Femur (tissue), 1 donor: ENCODE data around the gene ZNF385A.
A peak's percentile ranks its signal among the peaks of the same experiment; 100 is the strongest.
"Not testable (repeated sequence)": the region's sequence is repeated elsewhere in the genome, so short reads cannot be mapped to it uniquely, and the experiment has no call there.

Experiments
- DNase-seq: peaks from one replicate; pipeline ENCODE4 v3.0.0-alpha.2; 2017

ZNF385A gene

DNA sequence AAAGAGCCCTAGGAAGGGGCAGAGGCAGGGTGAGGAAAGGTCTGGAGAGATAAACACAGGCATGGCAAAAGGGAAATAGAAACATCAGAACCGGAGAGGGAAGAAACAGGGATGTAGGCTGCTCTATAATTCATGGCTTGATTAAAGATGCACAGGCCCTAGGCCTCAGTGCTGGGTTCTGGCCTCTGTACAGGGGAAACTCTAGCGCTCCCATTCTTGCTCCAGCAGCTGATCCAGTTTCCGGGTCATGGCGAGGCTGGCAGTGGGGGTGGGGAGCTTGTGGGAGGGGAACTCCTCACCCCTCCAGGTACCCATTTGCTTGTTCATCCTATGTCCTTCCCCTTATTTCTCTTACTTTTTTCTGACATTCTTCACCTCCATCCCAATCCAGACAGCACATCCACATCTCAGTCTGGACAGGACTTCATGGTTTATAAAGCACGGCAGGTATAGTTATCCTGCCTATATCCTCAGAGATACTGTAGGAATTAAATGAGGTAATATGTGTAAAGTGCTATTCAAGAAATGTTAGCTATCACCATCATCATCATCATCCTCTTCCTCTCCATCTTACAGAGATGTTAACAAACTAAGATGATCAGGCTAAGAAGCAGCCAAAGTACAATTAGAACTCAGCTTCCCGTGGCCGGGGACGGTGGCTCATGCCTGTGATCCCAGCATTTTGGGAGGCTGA is 12.3 kb downstream of the ZNF385A start:
- no peak for DNase-seq

DNA sequence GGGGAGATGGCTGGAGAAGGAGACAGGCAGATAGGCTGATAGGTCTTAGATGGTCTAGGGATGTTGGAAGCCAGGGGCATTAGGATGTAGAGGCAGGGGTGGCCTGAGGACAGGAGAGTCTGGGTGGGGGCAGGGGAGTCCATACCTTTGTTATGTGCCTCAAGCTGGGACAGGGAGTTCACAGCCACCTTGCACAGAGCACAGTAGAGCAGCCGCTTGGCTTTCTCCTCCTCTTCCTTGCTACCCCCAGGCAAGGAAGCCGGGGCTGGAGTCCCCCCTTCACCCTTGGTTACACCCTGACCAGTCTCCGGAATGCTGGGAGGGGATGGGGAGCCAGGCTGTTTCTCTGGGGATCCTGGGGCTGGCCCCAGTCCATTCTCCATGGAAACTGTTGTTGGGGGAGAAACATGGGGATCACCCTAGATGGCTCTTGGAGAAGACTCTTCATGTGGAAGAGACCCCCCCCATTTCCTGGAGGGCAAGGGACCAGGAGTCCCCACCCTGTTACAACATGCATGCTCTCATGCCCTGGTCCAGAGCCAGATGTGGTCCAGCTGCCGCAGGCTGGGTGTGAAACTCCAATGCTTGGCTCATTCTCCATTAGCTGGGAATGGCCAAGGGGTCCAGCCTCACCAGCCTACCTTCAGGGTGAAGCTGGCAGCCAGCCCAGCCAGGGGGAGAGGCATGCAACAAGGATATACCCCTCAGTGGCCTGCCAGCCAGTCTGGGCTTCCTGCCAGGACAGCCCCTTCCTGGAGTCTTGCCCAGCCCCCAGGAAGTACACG is 13.0 kb downstream of the ZNF385A start:
- DNase-seq: peak; percentile 82

DNA sequence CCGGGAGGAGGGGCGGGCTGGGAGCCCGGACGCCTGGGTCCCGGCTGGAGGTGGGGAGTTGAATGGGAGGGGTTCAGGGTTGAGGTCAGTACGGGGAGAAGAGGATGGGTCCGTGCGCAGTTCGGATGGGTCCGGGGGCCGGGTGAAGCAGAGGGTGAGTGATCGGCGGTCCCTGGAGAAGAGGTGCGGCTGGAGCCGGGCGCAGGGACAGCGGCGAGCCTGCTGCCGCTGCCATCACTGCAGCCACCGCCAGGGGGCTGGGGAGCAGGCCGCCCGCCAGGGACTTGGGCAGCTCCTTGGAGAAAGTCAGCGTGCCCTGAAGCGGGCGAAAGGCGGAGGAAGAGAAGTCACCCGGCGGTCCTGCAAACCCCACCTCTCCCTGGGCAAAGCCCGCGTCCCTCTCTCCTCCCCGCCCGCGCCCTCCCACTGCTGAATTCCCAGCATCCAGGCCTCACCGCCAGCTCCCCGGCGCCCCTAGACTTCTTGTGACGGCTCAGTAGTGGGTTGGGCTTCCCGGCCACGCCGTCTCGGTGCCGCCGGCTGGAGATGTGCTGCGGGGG is 14.3 kb downstream of the ZNF385A start:
- DNase-seq: peak; percentile 90

DNA sequence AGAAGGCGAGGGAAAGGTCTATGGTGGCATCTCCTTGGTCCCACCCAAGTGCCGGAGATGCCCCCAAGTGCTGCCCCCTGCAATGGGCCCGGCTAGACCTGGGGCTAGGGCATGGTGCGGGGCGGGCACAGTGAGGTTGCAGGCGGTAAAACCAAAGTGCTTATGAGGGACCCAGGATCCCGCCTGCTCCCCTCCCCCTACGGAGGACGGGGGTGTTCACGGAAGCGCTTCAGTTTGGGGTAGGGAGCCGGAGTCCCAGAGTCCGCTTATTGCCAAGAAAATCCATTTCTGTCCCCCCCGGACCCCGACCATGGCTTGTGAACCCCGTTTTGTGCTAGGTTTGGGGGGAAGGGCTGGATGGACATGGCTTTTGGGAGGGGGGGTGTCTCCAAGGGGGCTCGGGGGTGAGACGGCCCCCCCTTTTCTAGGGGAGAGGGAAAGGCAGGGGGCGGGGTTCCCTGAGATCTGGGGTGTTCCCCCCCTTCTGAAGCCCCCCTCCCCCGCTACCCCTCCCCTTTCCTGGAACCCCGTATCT is 14.9 kb downstream of the ZNF385A start:
- peak; percentile 58 for DNase-seq

DNA sequence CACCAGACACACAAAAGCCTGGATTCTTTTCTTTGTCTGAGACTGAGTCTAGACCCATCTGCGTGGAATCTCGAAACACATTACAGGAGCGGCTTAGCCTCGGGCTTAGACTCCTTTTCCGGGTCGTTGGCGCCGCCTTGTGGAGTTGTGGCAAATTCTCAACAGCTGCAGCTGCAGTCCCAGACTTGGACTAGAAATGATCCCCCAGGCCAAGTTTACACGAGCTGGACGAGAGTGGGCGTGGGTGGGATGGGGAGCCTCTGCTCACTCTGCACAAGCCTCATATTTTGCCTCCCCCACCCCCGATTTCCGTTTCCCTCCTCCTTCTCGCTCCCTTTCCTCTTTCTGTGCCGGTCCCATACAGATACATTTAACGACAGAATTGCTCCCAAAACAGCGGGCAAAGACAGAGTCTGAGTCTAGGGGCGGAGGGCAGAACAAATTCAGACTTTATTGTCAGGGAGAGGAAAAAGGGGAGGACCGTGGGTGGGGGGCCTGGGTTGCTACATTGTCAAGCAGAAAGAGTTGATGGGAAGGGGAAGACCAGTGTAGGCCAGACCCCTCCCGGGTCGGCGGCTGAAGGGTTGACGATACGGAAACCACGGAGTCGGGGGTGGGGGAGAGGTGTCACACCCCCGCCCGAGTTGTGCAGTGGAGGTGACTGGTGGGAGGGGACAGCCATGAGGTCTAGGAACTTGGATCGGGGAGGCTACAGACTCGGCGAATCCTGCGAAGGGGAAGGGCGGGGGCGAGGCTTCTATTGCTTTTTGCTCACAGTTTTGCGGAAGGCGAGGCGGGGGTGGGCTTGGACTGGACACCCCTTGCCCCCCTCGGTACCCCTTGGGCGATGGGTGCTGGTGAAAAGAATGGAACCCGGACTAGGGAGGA is 15.6 kb downstream of the ZNF385A start:
- peak; percentile 96 for DNase-seq

DNA sequence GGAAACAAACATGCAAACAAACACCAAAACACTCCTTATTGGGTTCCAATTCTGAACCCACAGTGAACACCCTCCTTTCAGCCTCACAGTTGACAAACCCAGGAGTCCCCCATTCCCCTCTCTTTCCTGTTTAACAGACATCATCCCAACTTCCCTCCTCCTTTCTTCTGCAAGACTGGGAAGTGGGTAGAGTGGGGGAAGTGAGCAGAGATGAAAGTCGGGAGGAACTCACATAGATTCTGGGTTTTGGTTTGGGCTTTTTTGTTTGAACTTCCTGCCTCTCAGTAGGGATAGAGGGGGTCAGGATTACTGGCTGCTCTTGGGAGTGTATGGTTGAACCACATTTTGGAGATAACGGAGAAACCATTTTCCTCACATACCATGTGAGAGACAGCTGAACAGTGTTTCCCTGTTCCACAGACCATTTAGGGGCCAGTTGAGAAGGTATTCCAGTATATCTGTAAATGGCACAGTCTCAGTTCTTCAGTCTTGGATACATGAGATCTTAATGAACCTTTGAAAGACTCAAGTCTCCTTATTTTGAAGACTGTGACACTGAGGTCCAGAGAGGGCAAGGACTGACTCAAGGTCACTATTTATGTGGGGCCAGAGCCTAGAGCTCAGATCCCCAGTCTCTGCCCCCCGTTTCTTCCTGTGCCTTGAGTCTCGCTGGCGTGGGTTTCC is 16.4 kb downstream of the ZNF385A start:
- DNase-seq: no peak

DNA sequence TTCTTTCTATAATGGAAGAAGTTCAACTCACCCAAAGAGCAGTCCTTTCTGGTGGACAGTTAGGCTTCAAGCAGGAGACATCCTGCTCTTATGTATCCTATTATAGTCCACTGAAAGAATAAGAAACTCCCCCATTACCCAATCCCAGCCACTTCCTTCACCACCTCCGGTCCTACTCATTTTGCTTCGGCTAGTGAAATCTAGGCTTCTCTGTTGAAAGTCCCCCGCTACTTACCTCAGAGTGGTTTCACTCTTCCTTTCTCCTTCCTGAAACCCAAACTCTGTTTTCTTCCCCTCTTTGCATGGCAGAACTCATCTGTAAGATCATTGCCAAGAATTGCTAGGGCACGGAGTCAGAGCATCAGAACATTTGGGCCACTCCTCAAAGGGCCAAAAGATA is 20.1 kb downstream of the ZNF385A start, which contains the start of gene GPR84:
Gene GPR84 (minus strand): TSS at position 74 of the 400 bp plus-strand sequence. CDS start 635 bp downstream, outside the sequence.
- no peak for DNase-seq

DNA sequence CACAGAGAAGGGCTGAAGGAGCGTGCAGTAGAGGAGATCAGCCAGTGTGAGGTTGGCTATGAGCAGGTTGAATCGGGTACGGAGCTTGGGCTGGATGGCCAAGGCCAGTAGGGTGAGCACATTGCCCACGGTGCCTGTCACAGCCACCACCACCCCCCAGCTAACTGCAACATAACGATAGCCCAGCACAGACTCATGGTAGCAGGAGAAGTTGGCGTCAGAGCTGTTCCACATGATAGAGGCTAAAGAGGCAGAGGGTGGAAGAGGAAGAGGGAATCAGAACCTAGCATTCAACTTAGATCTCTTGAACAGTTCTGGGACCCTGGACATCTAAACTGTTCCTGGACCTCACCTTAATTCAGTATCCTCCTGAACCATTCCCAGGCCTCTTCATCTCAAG is 20.9 kb downstream of the ZNF385A start:
- no peak for DNase-seq

DNA sequence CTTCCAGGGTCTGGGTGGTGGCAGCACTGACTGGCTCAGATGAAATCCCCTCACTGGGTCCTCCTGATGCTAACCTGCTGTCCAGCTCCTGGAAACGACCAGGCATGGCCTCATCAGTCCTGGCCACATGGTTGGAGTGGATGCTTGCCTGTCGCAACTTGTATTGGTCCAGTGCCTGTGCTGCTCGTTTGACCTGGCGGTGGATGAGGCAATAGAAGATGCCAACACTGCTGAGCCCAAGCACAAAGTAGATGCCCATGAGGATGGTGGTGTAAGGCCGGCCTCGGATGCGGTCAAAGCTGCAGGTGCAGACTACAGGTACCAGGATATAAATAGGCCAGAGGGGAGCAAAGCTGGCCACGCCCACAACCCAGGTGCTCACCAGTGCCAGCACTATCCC is 21.5 kb downstream of the ZNF385A start:
- no peak for DNase-seq

DNA sequence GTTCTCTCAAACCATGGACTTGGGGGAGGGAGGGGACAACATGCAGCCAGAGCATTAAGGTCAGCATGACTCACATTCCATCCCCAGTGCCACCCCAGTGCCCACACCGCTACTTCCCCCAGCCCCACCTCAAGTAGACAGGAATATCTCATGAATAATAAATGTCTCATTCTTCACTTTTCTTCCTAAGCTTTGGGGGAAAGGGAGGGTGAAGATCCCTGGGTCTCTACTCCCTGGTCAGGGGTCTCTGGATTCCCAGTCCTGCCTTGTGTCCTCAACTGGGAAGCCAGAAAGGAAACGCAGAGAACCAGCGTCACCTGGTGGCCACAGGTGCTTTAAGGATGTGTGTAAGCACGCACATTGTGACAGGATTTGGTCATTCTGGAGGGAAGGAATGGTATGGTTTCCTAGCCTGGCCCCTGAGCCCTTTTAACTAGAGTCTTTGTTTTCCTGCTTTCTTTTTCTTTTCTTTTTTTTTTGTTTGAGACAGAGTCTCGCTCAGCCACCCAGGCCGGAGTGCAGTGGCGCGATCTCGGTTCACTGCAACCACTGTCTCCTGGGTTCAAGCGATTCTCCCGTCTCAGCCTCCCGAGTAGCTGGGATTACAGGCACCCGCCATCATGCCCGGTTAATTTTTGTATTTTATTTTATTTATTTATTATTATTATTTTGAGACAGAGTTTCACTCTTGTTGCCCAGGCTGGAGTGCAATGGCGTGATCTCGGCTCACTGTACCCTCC is 23.6 kb downstream of the ZNF385A start:
- peak; percentile 87 for DNase-seq

DNA sequence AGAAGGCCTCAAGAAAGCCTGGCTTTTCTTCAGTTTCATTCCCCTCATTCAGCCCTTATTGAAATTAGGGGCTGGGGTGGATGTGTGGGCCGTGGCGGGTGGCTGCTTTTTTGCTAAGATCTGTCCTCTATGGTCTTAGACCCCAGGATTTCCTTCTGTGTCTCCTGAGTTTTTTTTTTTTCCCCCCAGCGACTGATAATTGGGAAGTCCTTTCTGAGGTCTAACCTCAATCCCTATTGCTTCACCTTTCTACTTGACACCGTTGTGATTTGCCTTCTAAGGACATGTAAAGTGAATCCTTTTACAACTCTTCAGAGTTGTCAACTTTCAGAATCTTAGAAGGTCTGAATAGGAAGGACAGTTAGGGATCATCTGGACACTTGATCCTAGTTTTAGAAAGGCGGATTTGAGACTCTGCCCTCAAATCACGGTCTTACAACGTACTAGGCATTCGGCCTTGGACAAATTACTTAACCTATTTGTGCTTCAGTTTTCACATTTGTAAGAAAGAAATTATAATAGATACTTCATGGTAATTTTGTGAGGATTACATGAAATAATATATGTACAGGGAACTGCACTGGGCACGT is 24.7 kb downstream of the ZNF385A start:
- no peak for DNase-seq

DNA sequence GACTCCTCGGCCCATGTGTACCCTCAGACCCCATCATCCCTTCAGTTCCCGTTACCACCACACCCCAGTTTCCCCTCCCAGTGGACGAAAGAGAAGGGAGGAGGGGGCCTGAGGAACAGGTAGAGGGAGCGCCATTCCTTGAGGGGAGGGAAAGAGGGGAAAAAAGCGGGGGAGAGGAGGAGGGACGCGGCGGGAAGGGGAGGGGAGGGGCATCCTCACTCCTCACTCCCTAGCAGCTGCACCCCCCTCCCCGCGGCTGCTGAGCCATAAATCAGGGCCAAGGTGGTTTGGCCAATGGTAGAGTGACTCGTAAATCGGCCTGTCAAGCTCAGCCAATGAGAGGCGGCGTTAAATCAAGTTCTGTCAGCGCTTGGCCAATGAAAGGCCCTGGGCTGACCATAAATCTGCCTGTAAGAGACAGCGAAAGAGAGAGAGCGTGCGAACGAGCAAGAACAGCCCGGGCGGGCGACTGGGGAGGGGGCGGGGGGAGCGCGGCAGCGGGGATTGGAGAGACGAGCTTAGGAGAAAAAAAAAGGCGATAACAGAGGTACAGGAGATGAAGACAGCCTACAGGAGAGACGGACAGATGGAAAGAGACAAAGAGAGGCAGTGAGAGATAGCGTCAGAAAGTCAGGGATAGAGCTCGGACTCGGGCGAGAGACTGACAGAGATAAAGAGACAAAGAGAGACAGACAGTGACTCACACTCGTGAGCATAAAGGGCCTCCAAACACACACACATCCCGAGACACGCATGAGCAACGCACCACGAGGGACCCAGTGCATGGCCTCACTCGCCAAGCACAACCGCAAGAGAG is 25.4 kb downstream of the ZNF385A start:
- peak; percentile 99 for DNase-seq

DNA sequence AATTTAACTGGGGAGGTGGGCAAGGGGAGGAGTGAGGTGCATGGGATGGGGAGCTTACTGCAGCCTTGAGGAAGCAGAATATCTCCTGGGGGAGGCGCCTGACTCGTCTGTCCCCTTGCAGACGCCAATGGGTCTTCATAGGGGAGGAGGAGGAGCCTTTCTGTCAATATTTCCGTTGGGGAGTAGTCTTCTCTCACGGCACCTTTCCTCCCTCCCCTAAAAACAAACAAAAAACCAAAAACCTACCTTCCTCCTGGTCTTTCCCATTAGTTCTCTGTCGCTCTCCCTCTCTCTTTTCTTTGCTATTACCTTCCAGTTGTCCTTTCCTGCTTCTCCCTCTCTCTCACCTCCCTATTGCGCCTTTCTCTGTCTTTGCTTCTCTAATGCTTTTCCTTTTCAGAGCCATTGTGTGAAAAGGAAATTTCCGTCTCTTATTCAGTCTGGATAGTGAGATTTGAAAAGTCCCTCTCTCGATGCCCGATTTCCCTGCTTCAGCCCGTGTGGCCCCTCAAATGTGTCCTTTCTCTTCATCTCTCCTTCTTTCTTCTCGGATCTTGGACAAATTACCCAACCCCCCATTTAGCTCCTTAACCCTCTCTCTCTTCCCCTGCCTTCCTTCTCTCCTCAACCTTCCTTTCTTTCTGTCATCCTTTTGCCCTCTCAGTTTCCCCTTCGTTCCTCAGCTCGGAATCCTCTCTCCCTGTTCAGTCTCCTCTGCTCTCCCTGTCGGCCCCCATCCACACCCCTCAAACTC is 26.2 kb downstream of the ZNF385A start:
- DNase-seq: peak; percentile 66

DNA sequence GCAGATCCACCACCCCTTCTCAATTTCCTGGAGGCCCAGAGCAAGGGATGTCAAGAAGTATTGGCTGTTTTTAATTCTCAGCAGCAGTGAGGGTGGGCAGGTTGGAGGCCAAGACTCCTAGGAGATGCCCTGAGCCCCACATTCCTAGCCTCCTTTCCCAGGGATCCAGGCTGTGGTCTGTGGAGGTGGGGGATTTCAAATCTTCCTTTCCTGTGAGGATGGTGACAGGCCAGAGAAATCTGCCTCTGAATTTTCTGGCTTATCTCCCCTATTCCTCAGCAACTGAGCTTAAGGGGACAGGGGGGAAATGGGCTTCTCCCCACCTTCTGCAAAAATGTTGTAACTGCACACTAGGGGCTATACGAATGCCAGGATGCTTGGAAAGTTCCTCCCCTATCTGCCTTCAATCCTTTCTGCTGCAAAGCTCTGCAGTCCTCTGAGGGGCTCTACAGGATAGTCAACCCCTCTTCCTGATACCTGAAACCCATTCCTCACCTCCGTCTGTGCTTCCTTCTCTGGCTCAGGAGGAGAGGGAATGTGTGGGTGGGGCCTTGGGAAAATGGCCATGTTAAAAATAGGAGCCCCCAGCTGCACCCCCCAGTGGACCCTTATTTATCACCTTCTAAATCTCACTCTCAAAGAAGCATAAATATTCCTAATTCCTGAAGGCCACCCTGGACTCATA is 26.9 kb downstream of the ZNF385A start:
- no peak for DNase-seq

DNA sequence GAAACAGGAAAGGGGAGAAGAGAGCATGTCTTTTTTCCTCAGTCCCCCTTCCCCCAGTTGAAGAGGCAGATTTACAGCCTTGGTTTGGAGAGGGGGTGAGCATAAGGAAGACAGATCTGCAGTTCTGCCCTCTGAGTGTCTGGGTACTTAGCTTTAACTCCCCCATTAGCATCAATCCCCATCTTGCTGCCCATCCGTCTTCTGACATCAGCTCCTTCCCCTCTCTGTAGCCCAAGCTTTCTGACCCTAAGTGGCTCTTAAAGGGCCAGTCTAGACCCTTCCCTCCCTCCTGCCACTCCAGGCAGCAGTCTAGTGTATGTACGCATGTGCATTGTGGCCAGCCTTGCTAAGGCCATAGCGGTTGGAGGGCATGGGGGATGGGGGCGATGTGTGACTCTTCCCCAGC is 27.6 kb downstream of the ZNF385A start:
- DNase-seq: no peak

DNA sequence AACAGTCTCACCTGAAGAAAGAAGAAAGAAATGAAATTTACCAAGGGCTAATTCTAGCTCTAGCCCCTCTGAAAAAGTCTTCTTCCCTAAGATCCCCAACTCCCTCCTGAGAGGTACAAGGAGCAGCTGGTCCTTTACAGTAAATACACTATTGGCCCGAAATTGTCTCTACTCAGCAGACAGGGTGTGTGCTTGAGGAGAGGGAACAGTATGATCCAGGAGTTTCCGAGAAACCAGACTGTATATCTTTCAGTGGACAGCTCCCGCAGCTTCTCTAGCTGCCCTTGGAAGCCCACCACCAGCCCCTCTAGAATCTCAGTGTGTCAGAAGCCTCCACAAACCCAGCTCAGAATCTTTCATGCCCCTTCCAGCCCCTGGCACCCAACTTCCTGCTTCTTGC is 28.3 kb downstream of the ZNF385A start:
- no peak for DNase-seq

DNA sequence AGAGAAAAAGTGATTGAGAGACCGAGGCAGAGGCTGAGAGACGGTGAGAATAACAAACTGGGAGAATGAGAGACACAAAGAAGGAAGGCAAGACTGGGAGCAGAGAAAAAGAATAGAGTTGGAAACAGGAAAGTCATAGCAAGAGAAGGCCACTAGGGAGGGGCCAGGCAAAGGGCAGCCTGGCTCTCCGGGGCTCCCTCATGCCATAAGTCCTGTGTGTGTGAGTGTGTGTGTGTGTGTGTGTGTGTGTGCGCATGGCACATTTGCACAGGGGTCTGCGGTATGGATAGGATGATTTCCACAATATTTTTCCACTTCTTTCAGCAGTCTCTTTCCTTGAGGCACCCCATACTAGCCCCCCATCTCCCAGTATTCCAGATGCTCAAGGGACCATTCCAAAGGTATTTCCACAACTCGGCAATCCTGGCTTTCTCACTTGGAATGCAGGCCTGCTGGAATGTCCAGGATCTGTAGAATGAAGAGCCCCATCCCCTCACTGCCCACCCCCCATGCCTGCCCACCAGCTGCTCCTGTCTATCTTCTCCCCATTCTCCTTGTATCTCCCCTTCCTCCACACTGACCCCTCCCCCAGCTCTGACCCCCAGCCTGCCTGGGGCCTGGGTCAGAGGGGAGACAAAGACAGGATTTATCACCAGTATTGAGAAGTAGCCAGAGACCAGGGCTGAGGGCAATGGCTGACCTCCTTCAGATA is 29.3 kb downstream of the ZNF385A start:
- no peak for DNase-seq

DNA sequence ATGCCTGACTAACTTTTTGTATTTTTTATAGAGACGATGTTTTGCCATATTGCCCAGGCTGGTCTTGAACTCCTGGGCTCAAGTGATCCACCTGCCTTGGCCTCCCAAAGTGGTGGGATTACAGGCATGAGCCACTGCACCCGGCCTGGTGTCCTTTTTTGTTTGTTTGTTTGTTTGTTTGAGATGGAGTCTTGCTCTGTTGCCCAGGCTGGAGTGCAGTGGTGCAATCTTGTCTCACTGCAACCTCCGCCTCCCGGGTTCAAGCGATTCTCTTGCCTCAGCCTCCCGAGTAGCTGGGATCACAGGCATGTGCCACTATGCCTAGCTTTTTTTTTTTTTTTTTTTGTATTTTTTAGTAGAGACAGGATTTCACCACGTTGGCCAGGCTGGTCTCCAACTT is 30.3 kb downstream of the ZNF385A start:
- not testable (repeated sequence) for DNase-seq
